ENCODE measurements around the gene DUSP21.

The DUSP21 gene

DNA sequence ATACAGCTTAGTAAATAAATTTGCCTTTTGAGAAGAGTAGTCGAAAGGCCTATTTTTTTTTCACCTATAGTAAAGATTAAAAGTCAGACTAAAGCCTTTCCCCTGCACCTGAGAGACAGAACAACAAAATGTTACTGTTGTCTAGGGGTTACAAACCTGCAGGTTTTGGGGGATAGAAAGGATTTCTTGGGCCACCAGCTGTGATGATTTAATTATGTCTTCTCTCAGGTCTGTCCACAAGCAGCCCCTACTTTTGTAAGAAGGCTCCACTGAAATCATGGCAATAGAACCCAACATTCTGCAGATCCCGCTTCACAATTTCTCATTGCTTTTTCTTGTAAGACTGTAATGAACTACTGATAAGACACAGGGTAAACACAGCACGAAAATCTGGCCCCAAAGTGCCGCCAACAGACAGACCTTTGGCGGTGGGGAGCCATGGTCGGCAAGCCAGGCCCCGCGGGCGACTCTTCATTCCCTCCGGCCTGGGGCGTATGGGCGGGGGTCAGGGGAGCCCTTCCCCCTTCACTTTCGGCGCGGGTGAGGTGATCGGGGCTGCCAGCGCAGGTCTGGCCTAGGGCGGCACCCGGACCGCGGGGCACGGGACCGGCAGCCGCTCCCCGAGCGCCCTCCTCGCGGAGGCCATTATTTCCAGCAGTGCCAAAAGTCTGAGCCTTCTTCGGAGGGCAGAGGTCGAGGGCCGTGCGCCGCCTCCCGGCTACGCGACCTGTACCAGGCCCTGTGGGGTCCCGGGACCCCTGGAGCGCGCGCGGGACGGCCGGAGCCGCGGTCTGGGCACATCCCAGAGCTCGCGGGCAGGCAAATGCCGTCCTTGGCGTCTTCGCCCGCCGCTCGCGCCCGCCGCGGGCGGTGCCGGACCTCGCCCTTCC lies 28.4 kb downstream of the DUSP21 start:
- TF ChIP-seq, protein P1, sequence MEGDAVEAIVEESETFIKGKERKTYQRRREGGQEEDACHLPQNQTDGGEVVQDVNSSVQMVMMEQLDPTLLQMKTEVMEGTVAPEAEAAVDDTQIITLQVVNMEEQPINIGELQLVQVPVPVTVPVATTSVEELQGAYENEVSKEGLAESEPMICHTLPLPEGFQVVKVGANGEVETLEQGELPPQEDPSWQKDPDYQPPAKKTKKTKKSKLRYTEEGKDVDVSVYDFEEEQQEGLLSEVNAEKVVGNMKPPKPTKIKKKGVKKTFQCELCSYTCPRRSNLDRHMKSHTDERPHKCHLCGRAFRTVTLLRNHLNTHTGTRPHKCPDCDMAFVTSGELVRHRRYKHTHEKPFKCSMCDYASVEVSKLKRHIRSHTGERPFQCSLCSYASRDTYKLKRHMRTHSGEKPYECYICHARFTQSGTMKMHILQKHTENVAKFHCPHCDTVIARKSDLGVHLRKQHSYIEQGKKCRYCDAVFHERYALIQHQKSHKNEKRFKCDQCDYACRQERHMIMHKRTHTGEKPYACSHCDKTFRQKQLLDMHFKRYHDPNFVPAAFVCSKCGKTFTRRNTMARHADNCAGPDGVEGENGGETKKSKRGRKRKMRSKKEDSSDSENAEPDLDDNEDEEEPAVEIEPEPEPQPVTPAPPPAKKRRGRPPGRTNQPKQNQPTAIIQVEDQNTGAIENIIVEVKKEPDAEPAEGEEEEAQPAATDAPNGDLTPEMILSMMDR (IDR thresholded peaks at IDR 0.05; ENCODE audit: poor library complexity, severe bottlenecking), result no peak
- no peaks in the 10 kb centered on the region for H3K9me3 ChIP-seq (ENCODE audit: severe bottlenecking)
- 0 out of 2 replicates have a peak, but pooled peaks cover 4% of the 10 kb centered on the region for H3K36me3 ChIP-seq (ENCODE audit: low read depth)
- no peaks in the 10 kb centered on the region for H3K4me1 ChIP-seq (ENCODE audit: insufficient read depth, poor library complexity, severe bottlenecking)
- DNase-seq (ENCODE audit: low spot score) (no peak), ATAC-seq (ENCODE audit: low read depth) (peak; percentile 32)
- H3K27ac ChIP-seq (ENCODE audit: poor library complexity, severe bottlenecking), result peak overlapping the region; percentile 77
- H3K4me3 ChIP-seq (ENCODE audit: severe bottlenecking), result peak overlapping the region; percentile 93
- H3K27me3 ChIP-seq (ENCODE audit: insufficient read depth, poor library complexity, severe bottlenecking), result no peaks in the 10 kb centered on the region

DNA sequence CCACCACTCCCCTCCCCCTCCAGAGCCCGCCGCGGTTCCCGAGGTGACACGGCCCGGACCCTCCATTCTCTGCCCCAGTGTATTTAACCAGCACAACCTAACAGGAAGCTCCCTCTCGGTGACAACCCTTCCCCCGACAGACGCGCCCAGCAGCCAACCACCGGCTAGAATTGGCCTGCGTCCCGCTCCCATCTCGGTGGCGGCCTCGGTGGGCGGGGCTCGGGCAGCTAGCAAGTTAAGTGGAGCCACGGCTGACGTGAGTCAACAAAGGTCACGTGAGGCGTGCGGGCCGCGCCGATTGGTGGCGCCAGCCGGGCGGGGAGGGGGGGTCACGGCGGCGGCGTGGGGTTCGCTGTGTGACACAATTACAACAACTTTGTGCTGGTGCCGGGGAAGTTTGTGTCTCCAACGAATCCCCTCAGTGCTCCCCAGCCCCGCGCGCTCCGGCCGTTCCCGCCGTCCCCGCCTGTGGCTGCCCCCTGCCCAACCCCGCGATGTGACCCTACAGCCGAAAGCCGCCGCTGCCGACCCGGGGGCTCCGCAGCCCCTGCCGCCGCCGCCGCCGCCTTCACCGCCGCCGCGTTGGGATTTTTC lies 29.1 kb downstream of the DUSP21 start, which contains the start of gene KDM6A:
TSS of gene KDM6A (plus strand) at position 368 of the 594 bp plus-strand sequence. CDS start 364 bp downstream, outside the sequence.
- Histone ChIP-seq H3K4me3 (ENCODE audit: severe bottlenecking) (peak within 1 kb of the TSS; percentile 93), H3K27ac (ENCODE audit: poor library complexity, severe bottlenecking) (peak within 1 kb of the TSS; percentile 77), H3K9me3 (ENCODE audit: severe bottlenecking) (no peaks in the 10 kb centered on the region), H3K4me1 (ENCODE audit: insufficient read depth, poor library complexity, severe bottlenecking) (no peaks in the 10 kb centered on the region), H3K27me3 (ENCODE audit: insufficient read depth, poor library complexity, severe bottlenecking) (no peaks in the 10 kb centered on the region), H3K36me3 (ENCODE audit: low read depth) (0 out of 2 replicates have a peak, but pooled peaks cover 4% of the 10 kb centered on the region)
- DNase-seq (ENCODE audit: low spot score) (peak; percentile 92), ATAC-seq (ENCODE audit: low read depth) (peak; percentile 73)
- TF ChIP-seq, protein P1 (IDR thresholded peaks at IDR 0.05; ENCODE audit: poor library complexity, severe bottlenecking), result no peak

DNA sequence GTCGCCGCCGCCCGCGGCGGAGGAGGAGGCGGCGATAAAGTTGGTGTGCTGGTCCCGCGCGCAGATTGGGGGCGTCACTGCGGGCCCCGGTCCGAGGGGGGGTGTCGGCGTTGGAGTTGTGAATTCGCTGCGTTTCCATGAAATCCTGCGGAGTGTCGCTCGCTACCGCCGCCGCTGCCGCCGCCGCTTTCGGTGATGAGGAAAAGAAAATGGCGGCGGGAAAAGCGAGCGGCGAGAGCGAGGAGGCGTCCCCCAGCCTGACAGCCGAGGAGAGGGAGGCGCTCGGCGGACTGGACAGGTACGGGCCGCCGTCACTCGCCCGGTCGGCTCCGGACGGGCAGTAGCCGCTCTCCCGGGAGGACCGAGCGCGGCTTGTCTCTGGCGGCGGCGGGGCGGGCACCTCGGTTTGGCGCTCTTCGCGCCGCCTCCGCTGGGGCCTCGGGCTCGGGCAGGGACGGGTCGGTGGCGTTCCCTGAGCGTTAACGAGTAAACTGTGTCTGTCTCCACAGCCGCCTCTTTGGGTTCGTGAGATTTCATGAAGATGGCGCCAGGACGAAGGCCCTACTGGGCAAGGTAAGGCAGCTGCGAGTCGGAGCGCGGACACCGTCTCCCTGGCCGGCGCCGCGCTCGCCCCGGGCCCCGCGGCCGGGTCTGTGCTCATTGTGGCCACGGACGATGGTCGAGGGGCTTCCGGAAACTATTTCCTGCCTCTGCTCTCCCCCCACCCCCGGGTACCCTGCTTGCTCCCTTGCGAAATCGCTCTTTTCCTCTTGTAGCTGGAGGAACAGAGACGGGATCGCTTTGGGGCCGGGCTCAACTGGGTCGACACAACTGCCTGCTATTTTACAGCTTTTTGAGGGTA lies 29.8 kb downstream of the DUSP21 start:
- TF ChIP-seq, protein P1 (IDR thresholded peaks at IDR 0.05; ENCODE audit: poor library complexity, severe bottlenecking), result no peak
- Histone ChIP-seq H3K36me3 (ENCODE audit: low read depth) (0 out of 2 replicates have a peak, but pooled peaks cover 4% of the 10 kb centered on the region), H3K4me3 (ENCODE audit: severe bottlenecking) (peak overlapping the region; percentile 93), H3K27me3 (ENCODE audit: insufficient read depth, poor library complexity, severe bottlenecking) (no peaks in the 10 kb centered on the region), H3K4me1 (ENCODE audit: insufficient read depth, poor library complexity, severe bottlenecking) (no peaks in the 10 kb centered on the region), H3K27ac (ENCODE audit: poor library complexity, severe bottlenecking) (peak overlapping the region; percentile 77), H3K9me3 (ENCODE audit: severe bottlenecking) (no peaks in the 10 kb centered on the region)
- no peak for DNase-seq (ENCODE audit: low spot score)
- peak; percentile 21; the same call in 2 of the 3 replicates for ATAC-seq (ENCODE audit: low read depth)

DNA sequence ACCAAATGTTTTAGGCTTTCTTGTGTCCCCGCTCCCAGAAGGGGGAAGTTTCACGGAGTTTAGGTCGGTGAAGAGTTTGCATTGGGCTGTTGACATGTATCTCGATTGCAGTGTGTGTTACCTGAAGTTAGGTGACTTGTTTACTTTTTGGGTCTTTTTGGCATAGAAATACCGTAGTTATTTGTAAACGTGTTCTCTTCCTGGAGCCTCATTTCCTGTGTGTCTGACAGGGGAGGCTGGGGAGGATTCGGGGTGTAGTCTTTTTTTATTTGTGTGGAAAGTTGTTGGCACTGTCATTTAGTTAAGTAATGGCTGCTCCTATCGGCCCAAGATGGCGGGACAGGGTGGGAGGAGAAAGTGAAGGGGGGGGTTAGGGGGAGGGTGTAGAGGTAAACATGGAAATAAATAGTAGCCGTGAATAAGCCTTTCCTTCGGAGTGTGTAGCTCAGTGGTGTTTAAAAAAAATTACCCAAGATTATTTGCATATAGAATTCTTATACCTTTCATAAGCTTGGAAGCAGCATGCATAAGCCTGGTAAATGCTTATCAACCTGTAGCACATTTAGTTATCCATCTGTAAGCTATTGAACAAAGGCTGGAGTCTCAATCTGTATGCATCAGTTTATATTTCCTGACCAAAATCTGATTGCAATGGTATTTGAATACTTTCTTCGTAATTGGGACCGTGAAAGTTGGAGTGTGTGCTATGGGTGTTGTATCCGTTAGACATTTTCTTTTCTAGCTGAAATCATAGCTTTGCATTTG lies 30.8 kb downstream of the DUSP21 start:
- Histone ChIP-seq H3K4me1 (ENCODE audit: insufficient read depth, poor library complexity, severe bottlenecking) (no peaks in the 10 kb centered on the region), H3K4me3 (ENCODE audit: severe bottlenecking) (peak overlapping the region; percentile 93), H3K9me3 (ENCODE audit: severe bottlenecking) (no peaks in the 10 kb centered on the region), H3K27me3 (ENCODE audit: insufficient read depth, poor library complexity, severe bottlenecking) (no peaks in the 10 kb centered on the region), H3K27ac (ENCODE audit: poor library complexity, severe bottlenecking) (peak overlapping the region; percentile 77), H3K36me3 (ENCODE audit: low read depth) (0 out of 2 replicates have a peak, but pooled peaks cover 4% of the 10 kb centered on the region)
- TF ChIP-seq, protein P1 (IDR thresholded peaks at IDR 0.05; ENCODE audit: poor library complexity, severe bottlenecking), result no peak
- DNase-seq (ENCODE audit: low spot score) (no peak), ATAC-seq (ENCODE audit: low read depth) (peak; percentile 26; the same call in 2 of the 3 replicates)
